ENCODE measurements around the gene ST8SIA2. TPM values are rescaled to one million over a fixed set of nuclear protein-coding genes. Genes with fewer than 3 reads are reported as not detected.
"Not testable (repeated sequence)": the region's sequence is repeated elsewhere in the genome, so short reads cannot be mapped to it uniquely, and the experiment has no call there.

ST8SIA2 gene
- total and polyA plus RNA-seq, 10 of the 15 experiments (the other 5 are each of a cell fraction or from before 2014, with no cell fraction given), result not detected

GRCh38 chr15:92471288-92471687 lies 77.6 kb downstream of the ST8SIA2 start:
- CTCF ChIA-PET, result interaction anchor here (0.9 kb wide), 1 partner anchor 244 kb away, joined by 3 read pairs; no protein-coding TSS in a partner anchor

GRCh38 chr15:92473756-92474155 lies 80.1 kb downstream of the ST8SIA2 start:
- WGBS (ENCODE audit: insufficient coverage, insufficient replicate concordance, low lambda C conversion rate, missing lambda C conversion rate), result 20% methylated on average over 12 of the region's 12 CpGs
- no TSS peak for BruUV-seq (replicated peaks)
- RAD21 ChIA-PET (ENCODE audit: unreplicated experiment), result no interaction called here
- Histone ChIP-seq H3K36me3 (ENCODE audit: control insufficient read depth in 2 of 2, insufficient read depth in 2 of 2, low read length in 1 of 2) (no peaks in the 10 kb centered on the region), H3K27ac (ENCODE audit: control insufficient read depth, insufficient read depth) (no peak overlapping the region), H3K4me3 (no peak overlapping the region), H2AFZ (ENCODE audit: control insufficient read depth, low read depth, low read length) (no peak overlapping the region), H3K27me3 (replicated peaks in 1 of 2; ENCODE audit: control insufficient read depth in 2 of 2, insufficient read depth in 2 of 2, low read length in 1 of 2) (peaks cover 0 to 1% of the 10 kb centered on the region in 2 experiments; a peak in 1 of 4 replicates), H4K20me1 (ENCODE audit: control insufficient read depth, insufficient read depth) (no peaks in the 10 kb centered on the region), H3K4me2 (ENCODE audit: control insufficient read depth, insufficient read depth) (no peak overlapping the region), H3K9me3 (replicated peaks; ENCODE audit: control insufficient read depth, insufficient read depth, low read length) (no peaks in the 10 kb centered on the region), H3K4me1 (ENCODE audit: control insufficient read depth, insufficient read depth, low read length) (no peaks in the 10 kb centered on the region), H3K79me2 (ENCODE audit: control insufficient read depth, insufficient read depth, low read length) (no peaks in the 10 kb centered on the region), H3K9ac (ENCODE audit: control insufficient read depth, insufficient read depth, low read length) (no peak overlapping the region)
- SMC1A ChIA-PET (ENCODE audit: uncharacterized antibody, unreplicated experiment), result no interaction called here
- no peak for ATAC-seq
- in situ Hi-C loops (cut with MboI), result no loop called here
- TF ChIP-seq NR2C2 (IDR thresholded peaks at IDR 0.05; ENCODE audit: borderline replicate concordance, control insufficient read depth, insufficient read length, low read depth), result no peak
- no peak for TF ChIP-seq RAD21 (IDR thresholded peaks at IDR 0.05; ENCODE audit: insufficient read depth, low read depth, low read length)
- TF ChIP-seq MAX (IDR thresholded peaks at IDR 0.05; ENCODE audit: low read depth, low read length), result no peak
- TF ChIP-seq ETV6 (conservative IDR thresholded peaks at IDR 0.05 in 1 of 2, IDR thresholded peaks at IDR 0.05 in 1 of 2; ENCODE audit: borderline replicate concordance in 1 of 2, low read depth in 1 of 2), result no peak
- CTCF ChIA-PET, result interaction anchor here (1.0 kb wide), 1 partner anchor 48 kb away, joined by 3 read pairs; no protein-coding TSS in a partner anchor
- intact Hi-C loops (cut with micrococcal nuclease; ENCODE audit: unreplicated experiment), result no loop called here
- POLR2A ChIA-PET, result no interaction called here
- no peak for FAIRE-seq
- DNase-seq (ENCODE audit: low read depth, low spot score), result no peak

More at GRCh38 chr15:92471288-92471687, 77.6 kb downstream of the ST8SIA2 start:
- no TSS peak for BruUV-seq (replicated peaks)
- FAIRE-seq (no peak), DNase-seq (ENCODE audit: low read depth, low spot score) (no peak), ATAC-seq (no peak)
- H3K79me2 ChIP-seq (ENCODE audit: control insufficient read depth, insufficient read depth, low read length), result no peaks in the 10 kb centered on the region
- H2AFZ ChIP-seq (ENCODE audit: control insufficient read depth, low read depth, low read length), result no peak overlapping the region
- ChIA-PET POLR2A (no interaction called here), RAD21 (ENCODE audit: unreplicated experiment) (no interaction called here), SMC1A (ENCODE audit: uncharacterized antibody, unreplicated experiment) (no interaction called here)
- H3K4me3 ChIP-seq, result no peak overlapping the region
- H4K20me1 ChIP-seq (ENCODE audit: control insufficient read depth, insufficient read depth), result no peaks in the 10 kb centered on the region
- H3K9me3 ChIP-seq (replicated peaks; ENCODE audit: control insufficient read depth, insufficient read depth, low read length), result no peaks in the 10 kb centered on the region
- no peak for TF ChIP-seq NFYB (IDR thresholded peaks at IDR 0.05; ENCODE audit: insufficient read depth, low read depth, low read length)
- no peaks in the 10 kb centered on the region; a peak in 1 of 4 replicates for H3K27me3 ChIP-seq (replicated peaks in 1 of 2; ENCODE audit: control insufficient read depth in 2 of 2, insufficient read depth in 2 of 2, low read length in 1 of 2)
- no peak overlapping the region for H3K9ac ChIP-seq (ENCODE audit: control insufficient read depth, insufficient read depth, low read length)
- no peak overlapping the region for H3K4me2 ChIP-seq (ENCODE audit: control insufficient read depth, insufficient read depth)
- H3K27ac ChIP-seq (ENCODE audit: control insufficient read depth, insufficient read depth), result no peak overlapping the region
- intact Hi-C loops (cut with micrococcal nuclease; ENCODE audit: unreplicated experiment), result no loop called here
- H3K36me3 ChIP-seq (ENCODE audit: control insufficient read depth in 2 of 2, insufficient read depth in 2 of 2, low read length in 1 of 2), result no peaks in the 10 kb centered on the region
- no peaks in the 10 kb centered on the region for H3K4me1 ChIP-seq (ENCODE audit: control insufficient read depth, insufficient read depth, low read length)
- in situ Hi-C loops (cut with MboI), result no loop called here

GRCh38 chr15:92479730-92480129 lies 86.0 kb downstream of the ST8SIA2 start:
- ATAC-seq; intact Hi-C loops (cut with micrococcal nuclease; ENCODE audit: unreplicated experiment); H3K79me2 ChIP-seq (ENCODE audit: control insufficient read depth, insufficient read depth, low read length); H3K27ac ChIP-seq (ENCODE audit: control insufficient read depth, insufficient read depth); H3K9me3 ChIP-seq (replicated peaks; ENCODE audit: control insufficient read depth, insufficient read depth, low read length); in situ Hi-C loops (cut with MboI); H3K4me2 ChIP-seq (ENCODE audit: control insufficient read depth, insufficient read depth); H3K9ac ChIP-seq (ENCODE audit: control insufficient read depth, insufficient read depth, low read length); DNase-seq (ENCODE audit: low read depth, low spot score); H3K4me1 ChIP-seq (ENCODE audit: control insufficient read depth, insufficient read depth, low read length); SMC1A ChIA-PET (ENCODE audit: uncharacterized antibody, unreplicated experiment); H3K36me3 ChIP-seq (ENCODE audit: control insufficient read depth in 2 of 2, insufficient read depth in 2 of 2, low read length in 1 of 2); H3K27me3 ChIP-seq (replicated peaks in 1 of 2; ENCODE audit: control insufficient read depth in 2 of 2, insufficient read depth in 2 of 2, low read length in 1 of 2); POLR2A ChIA-PET; CTCF ChIA-PET; RAD21 ChIA-PET (ENCODE audit: unreplicated experiment); FAIRE-seq; H2AFZ ChIP-seq (ENCODE audit: control insufficient read depth, low read depth, low read length); H3K4me3 ChIP-seq; H4K20me1 ChIP-seq (ENCODE audit: control insufficient read depth, insufficient read depth); BruUV-seq (replicated peaks): not testable (repeated sequence)
- 0% methylated on average over 2 of the region's 2 CpGs for WGBS (ENCODE audit: insufficient coverage, insufficient replicate concordance, low lambda C conversion rate, missing lambda C conversion rate)
